Measurements from ENCODE around the gene PEAK1.

Gene PEAK1

DNA sequence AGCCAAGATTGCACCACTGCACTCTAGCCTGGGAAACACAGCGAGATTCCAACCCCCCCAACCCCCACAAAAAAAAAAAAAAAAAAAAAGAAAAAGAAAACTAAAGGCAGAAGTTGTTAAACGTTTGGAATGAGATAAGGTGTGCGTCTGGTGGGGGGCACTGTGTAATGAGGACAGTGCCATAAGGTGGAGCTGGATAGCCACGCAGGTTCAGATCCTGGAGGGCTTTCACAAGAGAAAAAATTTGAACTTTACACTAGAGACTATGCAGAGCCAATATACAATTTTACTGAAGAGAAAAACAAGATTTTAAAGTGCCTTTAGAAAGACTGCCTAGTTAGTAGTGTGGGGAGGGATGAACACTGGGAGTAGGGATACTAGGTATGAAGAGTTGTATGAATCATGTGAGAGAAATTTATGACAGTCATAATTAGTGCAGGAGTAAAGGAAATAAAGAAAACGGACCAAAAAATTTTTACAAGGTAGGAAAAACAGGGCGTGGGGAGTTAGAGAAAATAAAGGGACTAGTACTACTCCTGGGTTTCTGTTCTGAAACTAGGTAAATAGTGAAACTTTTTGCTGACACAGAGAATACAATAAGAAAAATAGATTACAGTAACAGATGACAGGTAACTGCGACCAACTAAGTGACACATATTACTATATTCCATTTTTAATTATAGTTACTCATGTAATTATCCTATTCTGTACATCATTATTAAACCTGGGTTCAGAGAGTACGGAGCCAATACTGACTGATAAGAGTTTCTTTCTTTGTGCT is 108.1 kb downstream of the PEAK1 start:
- no peak overlapping the region for H3K4me3 ChIP-seq (ENCODE audit: low read length)
- TF ChIP-seq, protein P1, sequence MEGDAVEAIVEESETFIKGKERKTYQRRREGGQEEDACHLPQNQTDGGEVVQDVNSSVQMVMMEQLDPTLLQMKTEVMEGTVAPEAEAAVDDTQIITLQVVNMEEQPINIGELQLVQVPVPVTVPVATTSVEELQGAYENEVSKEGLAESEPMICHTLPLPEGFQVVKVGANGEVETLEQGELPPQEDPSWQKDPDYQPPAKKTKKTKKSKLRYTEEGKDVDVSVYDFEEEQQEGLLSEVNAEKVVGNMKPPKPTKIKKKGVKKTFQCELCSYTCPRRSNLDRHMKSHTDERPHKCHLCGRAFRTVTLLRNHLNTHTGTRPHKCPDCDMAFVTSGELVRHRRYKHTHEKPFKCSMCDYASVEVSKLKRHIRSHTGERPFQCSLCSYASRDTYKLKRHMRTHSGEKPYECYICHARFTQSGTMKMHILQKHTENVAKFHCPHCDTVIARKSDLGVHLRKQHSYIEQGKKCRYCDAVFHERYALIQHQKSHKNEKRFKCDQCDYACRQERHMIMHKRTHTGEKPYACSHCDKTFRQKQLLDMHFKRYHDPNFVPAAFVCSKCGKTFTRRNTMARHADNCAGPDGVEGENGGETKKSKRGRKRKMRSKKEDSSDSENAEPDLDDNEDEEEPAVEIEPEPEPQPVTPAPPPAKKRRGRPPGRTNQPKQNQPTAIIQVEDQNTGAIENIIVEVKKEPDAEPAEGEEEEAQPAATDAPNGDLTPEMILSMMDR (conservative IDR thresholded peaks at IDR 0.05; ENCODE audit: low read length): no peak
- no peak for DNase-seq (ENCODE audit: low read depth)

DNA sequence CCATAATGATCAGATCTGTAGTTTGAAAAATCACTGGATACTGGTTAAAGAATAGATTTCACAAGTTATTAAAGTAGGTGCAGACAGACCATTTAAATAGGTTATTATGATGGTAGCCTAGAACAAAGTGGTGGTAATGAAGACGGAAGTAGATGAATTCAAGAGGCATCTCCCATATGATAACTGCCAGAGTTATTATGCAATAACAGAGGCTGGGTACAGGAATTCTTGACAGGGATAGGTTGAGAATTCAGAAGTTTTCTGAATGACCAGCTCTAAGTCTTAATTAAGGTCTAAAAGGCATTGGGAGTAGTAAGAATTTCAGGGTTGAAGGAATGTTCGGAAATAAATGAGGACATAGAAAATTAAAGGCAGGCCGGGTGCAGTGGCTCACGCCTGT is 108.9 kb downstream of the PEAK1 start:
- DNase-seq (ENCODE audit: low read depth): no peak
- no peak overlapping the region for H3K4me3 ChIP-seq (ENCODE audit: low read length)
- TF ChIP-seq, protein P1 (conservative IDR thresholded peaks at IDR 0.05; ENCODE audit: low read length): no peak

DNA sequence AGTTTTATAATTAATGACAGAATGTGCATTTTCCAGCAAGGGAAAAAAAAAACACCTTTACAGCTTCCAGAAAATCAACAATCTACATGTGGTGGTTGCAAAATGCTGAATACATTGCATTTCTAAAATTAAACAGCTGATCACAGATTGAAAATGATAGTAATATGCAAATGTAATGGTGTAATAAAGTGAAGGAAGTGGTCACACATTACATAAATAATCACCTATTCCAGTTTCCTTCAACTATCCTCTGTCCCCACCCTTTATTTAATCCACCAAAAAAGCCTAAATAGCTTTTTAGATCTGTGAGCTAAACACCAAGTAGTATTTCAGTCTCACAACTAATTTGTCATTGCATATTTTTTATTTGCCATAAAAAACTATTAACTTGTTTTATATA is 110.5 kb downstream of the PEAK1 start:
- no peak overlapping the region for H3K4me3 ChIP-seq (ENCODE audit: low read length)
- DNase-seq (ENCODE audit: low read depth): no peak
- TF ChIP-seq, protein P1 (conservative IDR thresholded peaks at IDR 0.05; ENCODE audit: low read length): no peak

DNA sequence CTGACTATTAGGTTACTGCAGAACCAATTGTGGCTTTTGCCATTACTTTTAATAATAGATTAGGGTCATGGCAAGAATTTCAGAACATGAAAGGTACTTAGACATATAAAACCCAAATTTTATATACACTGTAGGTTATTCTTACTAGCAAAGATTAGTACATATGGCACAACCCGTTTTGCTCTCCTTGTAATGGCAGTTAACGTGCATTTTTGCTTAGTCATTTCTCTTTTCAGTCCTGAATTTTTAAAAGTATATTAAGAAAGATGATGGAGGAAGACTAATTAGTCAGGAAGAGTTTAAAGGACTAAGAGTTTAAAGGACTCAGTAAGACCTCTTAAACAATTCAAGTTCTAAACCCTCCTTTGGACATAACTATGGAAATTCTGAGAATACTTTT is 114.0 kb downstream of the PEAK1 start:
- DNase-seq (ENCODE audit: low read depth): no peak
- TF ChIP-seq, protein P1 (conservative IDR thresholded peaks at IDR 0.05; ENCODE audit: low read length): no peak
- no peak overlapping the region for H3K4me3 ChIP-seq (ENCODE audit: low read length)

DNA sequence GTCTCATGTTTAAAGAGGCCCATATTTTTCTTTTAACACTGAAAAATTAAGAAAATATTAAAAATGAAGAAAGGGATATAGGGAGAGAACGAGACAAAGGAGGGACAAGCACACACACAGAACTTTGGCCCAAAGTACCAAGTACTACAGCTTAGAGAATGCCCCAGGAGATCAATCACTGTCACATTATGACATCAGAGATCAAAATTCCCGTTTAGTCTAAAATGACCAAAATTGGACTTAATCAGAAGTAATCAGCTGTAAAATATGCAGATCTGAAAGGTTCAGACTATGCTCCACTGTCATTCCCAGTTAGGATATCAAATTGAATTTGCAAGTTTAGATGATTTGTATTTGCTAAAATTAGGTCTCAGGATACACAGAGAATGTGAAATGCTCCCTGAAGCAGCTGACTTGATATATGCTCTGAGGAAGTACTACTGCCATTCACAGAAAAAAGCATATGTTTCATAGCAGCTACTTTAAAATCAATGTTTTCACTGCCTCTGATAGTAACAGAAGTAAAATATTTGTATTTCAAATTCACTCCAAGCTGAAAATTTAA is 123.0 kb downstream of the PEAK1 start:
- TF ChIP-seq, protein P1 (conservative IDR thresholded peaks at IDR 0.05; ENCODE audit: low read length): no peak
- no peak overlapping the region for H3K4me3 ChIP-seq (ENCODE audit: low read length)
- no peak for DNase-seq (ENCODE audit: low read depth)

DNA sequence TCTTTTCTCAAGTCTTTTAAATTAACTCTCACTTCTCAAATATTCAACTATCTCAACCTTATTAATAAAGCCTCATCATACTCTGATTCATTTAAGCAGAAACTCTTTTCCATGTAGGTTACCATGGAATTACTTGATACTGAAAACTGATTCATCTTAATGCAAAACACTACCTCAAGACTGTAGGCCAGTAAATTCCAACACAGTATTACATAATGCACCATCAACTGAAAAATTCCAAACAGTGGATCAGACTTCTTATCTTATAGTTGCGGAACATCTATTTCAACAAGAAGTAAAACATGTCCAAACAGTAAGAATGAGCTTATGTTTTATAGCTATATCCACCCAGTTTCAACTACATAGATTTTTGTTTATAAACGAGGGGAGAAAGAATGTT is 124.5 kb downstream of the PEAK1 start:
- TF ChIP-seq, protein P1 (conservative IDR thresholded peaks at IDR 0.05; ENCODE audit: low read length): no peak
- no peak overlapping the region for H3K4me3 ChIP-seq (ENCODE audit: low read length)
- DNase-seq (ENCODE audit: low read depth): peak; percentile 59

DNA sequence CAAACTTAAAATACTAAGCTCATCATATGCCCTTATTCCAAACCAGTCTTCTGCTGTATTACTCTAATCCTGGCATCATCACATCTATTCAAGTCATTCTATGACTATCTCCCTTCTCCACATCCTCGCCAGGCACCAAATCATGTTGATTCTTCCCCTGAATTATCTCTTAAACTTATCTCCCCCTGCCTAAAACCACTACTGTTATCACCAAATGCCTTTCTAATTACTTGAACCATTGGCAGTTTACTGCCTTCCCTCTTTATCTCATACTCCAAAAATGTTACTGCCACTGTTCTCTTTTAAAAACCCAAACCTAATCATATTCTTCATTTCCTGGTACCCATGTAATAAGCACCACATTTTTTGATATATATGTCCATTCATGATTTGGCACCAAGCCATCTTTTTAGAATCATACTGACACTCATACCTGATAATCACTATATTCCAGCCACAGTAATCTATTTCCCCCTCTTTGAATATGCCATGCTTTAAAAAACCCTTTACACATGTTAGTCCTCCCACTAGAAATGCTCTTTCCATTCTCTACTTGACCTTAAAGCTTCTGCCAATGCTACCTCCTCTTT is 126.8 kb downstream of the PEAK1 start:
- TF ChIP-seq, protein P1 (conservative IDR thresholded peaks at IDR 0.05; ENCODE audit: low read length): no peak
- no peak overlapping the region for H3K4me3 ChIP-seq (ENCODE audit: low read length)
- no peak for DNase-seq (ENCODE audit: low read depth)

Data from AG10803 (cell line).